NCI-H2196 treated with DMSO at 0.1 percent for 48 hours (cell line): ENCODE data around the gene SERPINB6.
"Not testable (repeated sequence)": the region's sequence is repeated elsewhere in the genome, so short reads cannot be mapped to it uniquely, and the experiment has no call there.

Experiments used
- DNase-seq: peaks from one replicate; lab custom pipeline; 2025; ENCODE audit not compliant: unreplicated experiment; lab: John Stamatoyannopoulos, UW

The SERPINB6 gene

GRCh38 chr6:2917065-2917464, 54.3 kb downstream of the SERPINB6 start:
- no peak for DNase-seq

GRCh38 chr6:2916158-2916925, 55.0 kb downstream of the SERPINB6 start:
- no peak for DNase-seq

- DNase-seq, result no peak
Observed at GRCh38 chr6:2915150-2915549, 56.2 kb downstream of the SERPINB6 start.

GRCh38 chr6:2914318-2914660, 57.1 kb downstream of the SERPINB6 start:
- DNase-seq, result no peak

GRCh38 chr6:2913621-2914317, 57.6 kb downstream of the SERPINB6 start:
- DNase-seq, result no peak

- no peak for DNase-seq
Observed at GRCh38 chr6:2911171-2911570, 60.2 kb downstream of the SERPINB6 start.

- no peak for DNase-seq
Observed at GRCh38 chr6:2909718-2910117, 61.6 kb downstream of the SERPINB6 start.

GRCh38 chr6:2909051-2909606, 62.2 kb downstream of the SERPINB6 start:
- not testable (repeated sequence) for DNase-seq

- DNase-seq, result peak; percentile 24
Observed at GRCh38 chr6:2908516-2908915, 62.9 kb downstream of the SERPINB6 start.

- DNase-seq, result not testable (repeated sequence)
Observed at GRCh38 chr6:2903411-2904185, 67.8 kb downstream of the SERPINB6 start.

GRCh38 chr6:2901645-2902502, 69.5 kb downstream of the SERPINB6 start:
- not testable (repeated sequence) for DNase-seq

- no peak for DNase-seq
Observed at GRCh38 chr6:2900821-2901644, 70.3 kb downstream of the SERPINB6 start.

- no peak for DNase-seq
Observed at GRCh38 chr6:2900221-2900807, 71.1 kb downstream of the SERPINB6 start.

- DNase-seq, result no peak
Observed at GRCh38 chr6:2899596-2899995, 71.8 kb downstream of the SERPINB6 start.
